ENCODE measurements around the gene PRPF6. TPM values are rescaled to one million over a fixed set of nuclear protein-coding genes. Genes with fewer than 3 reads are reported as not detected.

PRPF6 gene
- total and polyA plus RNA-seq, 2 of the 13 experiments (the other 11 are each of a cell fraction or from before 2014, with no cell fraction given), result 63.7 to 101 TPM

DNA sequence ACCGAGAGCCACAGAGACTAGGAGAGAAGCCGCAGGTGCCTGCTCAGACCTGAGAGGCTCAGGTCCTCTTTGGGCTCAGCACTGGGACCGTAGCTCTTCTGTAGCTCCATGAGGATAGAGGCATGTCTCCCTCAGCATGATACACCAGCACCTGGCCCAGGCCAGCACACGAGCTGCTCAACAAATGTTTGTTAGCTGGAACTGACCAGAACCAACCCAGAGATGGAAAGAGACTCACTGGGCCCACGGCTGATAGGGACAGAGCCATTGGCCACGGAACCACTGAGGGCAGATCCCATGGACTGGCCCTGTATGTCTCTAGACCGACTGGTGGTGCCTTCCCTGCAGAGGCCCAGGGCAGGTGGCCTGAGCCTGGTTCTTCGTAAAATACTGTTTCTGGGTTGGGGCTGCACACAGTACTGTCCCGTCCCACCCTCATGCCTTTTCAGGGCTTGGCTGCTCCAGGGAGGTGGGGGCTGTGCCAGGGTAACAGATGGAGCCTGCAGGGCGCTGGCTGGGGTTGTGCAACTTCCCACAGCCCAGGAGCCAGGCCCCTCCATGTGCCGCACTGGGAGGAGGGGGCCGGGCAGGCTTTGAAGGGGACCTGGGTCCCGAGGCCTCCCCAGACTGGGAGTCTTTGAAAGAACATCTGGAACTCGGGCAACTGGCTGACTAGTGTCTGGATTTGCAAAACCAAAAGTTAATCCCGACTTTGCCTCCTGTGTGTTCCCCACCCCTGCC lies 60.3 kb downstream of the PRPF6 start (continued):
- TF ChIP-seq, protein P1, sequence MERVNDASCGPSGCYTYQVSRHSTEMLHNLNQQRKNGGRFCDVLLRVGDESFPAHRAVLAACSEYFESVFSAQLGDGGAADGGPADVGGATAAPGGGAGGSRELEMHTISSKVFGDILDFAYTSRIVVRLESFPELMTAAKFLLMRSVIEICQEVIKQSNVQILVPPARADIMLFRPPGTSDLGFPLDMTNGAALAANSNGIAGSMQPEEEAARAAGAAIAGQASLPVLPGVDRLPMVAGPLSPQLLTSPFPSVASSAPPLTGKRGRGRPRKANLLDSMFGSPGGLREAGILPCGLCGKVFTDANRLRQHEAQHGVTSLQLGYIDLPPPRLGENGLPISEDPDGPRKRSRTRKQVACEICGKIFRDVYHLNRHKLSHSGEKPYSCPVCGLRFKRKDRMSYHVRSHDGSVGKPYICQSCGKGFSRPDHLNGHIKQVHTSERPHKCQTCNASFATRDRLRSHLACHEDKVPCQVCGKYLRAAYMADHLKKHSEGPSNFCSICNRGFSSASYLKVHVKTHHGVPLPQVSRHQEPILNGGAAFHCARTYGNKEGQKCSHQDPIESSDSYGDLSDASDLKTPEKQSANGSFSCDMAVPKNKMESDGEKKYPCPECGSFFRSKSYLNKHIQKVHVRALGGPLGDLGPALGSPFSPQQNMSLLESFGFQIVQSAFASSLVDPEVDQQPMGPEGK (CRISPR knock-in tag; IDR thresholded peaks at IDR 0.05), result peak; percentile 99
- TF ChIP-seq TAF15 (IDR thresholded peaks at IDR 0.05; ENCODE audit: low read depth, low read length, poor library complexity, severe bottlenecking) (peak; percentile 85), REPIN1 (CRISPR knock-in tag; IDR thresholded peaks at IDR 0.05; ENCODE audit: borderline replicate concordance, low read depth) (peak; percentile 44; the same call in 1 of the 2 replicates), CC2D1A (CRISPR knock-in tag; IDR thresholded peaks at IDR 0.05) (peak; percentile 55; the same call in 1 of the 2 replicates), ZSCAN29 (CRISPR knock-in tag; conservative IDR thresholded peaks at IDR 0.05) (peak; percentile 73; the same call in 1 of the 2 replicates), ZNF251 (CRISPR knock-in tag; IDR thresholded peaks at IDR 0.05) (0 out of 2 replicates have a peak, but pooled peaks have one; percentile 75), PCBP1 (IDR thresholded peaks at IDR 0.05; ENCODE audit: borderline replicate concordance, low read depth, low read length) (peak; percentile 10; the same call in 1 of the 2 replicates), ZSCAN25 (CRISPR knock-in tag; IDR thresholded peaks at IDR 0.05) (peak; percentile 35; the same call in 1 of the 2 replicates), ISL2 (CRISPR knock-in tag; IDR thresholded peaks at IDR 0.05) (peak; percentile 45), KDM4B (CRISPR knock-in tag; IDR thresholded peaks at IDR 0.05) (peak; percentile 68; the same call in 1 of the 2 replicates), HNF4G (IDR thresholded peaks at IDR 0.05; ENCODE audit: borderline replicate concordance, low read depth, low read length) (0 out of 2 replicates have a peak, but pooled peaks have one; percentile 33), HNF4G (CRISPR knock-in tag; IDR thresholded peaks at IDR 0.05; ENCODE audit: borderline replicate concordance, low read depth) (no peak), BRD4 (CRISPR knock-in tag; IDR thresholded peaks at IDR 0.05) (no peak; the same call in 1 of the 2 replicates), MAF1 (CRISPR knock-in tag; IDR thresholded peaks at IDR 0.05; ENCODE audit: borderline replicate concordance) (peak; percentile 15; the same call in 1 of the 2 replicates)
- TF ChIP-seq, protein P2, sequence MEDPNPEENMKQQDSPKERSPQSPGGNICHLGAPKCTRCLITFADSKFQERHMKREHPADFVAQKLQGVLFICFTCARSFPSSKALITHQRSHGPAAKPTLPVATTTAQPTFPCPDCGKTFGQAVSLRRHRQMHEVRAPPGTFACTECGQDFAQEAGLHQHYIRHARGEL (CRISPR knock-in tag; IDR thresholded peaks at IDR 0.05), result 0 out of 2 replicates have a peak, but pooled peaks have one; percentile 18
- TF ChIP-seq, protein P3, sequence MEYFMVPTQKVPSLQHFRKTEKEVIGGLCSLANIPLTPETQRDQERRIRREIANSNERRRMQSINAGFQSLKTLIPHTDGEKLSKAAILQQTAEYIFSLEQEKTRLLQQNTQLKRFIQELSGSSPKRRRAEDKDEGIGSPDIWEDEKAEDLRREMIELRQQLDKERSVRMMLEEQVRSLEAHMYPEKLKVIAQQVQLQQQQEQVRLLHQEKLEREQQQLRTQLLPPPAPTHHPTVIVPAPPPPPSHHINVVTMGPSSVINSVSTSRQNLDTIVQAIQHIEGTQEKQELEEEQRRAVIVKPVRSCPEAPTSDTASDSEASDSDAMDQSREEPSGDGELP (IDR thresholded peaks at IDR 0.05; ENCODE audit: borderline replicate concordance, low read depth), result peak; percentile 81; the same call in 1 of the 2 replicates
- TF ChIP-seq, protein P4, sequence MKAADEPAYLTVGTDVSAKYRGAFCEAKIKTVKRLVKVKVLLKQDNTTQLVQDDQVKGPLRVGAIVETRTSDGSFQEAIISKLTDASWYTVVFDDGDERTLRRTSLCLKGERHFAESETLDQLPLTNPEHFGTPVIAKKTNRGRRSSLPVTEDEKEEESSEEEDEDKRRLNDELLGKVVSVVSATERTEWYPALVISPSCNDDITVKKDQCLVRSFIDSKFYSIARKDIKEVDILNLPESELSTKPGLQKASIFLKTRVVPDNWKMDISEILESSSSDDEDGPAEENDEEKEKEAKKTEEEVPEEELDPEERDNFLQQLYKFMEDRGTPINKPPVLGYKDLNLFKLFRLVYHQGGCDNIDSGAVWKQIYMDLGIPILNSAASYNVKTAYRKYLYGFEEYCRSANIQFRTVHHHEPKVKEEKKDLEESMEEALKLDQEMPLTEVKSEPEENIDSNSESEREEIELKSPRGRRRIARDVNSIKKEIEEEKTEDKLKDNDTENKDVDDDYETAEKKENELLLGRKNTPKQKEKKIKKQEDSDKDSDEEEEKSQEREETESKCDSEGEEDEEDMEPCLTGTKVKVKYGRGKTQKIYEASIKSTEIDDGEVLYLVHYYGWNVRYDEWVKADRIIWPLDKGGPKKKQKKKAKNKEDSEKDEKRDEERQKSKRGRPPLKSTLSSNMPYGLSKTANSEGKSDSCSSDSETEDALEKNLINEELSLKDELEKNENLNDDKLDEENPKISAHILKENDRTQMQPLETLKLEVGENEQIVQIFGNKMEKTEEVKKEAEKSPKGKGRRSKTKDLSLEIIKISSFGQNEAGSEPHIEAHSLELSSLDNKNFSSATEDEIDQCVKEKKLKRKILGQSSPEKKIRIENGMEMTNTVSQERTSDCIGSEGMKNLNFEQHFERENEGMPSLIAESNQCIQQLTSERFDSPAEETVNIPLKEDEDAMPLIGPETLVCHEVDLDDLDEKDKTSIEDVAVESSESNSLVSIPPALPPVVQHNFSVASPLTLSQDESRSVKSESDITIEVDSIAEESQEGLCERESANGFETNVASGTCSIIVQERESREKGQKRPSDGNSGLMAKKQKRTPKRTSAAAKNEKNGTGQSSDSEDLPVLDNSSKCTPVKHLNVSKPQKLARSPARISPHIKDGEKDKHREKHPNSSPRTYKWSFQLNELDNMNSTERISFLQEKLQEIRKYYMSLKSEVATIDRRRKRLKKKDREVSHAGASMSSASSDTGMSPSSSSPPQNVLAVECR (CRISPR knock-in tag; IDR thresholded peaks at IDR 0.05; ENCODE audit: borderline replicate concordance), result peak; percentile 51; the same call in 1 of the 2 replicates
- TF ChIP-seq, protein P5, sequence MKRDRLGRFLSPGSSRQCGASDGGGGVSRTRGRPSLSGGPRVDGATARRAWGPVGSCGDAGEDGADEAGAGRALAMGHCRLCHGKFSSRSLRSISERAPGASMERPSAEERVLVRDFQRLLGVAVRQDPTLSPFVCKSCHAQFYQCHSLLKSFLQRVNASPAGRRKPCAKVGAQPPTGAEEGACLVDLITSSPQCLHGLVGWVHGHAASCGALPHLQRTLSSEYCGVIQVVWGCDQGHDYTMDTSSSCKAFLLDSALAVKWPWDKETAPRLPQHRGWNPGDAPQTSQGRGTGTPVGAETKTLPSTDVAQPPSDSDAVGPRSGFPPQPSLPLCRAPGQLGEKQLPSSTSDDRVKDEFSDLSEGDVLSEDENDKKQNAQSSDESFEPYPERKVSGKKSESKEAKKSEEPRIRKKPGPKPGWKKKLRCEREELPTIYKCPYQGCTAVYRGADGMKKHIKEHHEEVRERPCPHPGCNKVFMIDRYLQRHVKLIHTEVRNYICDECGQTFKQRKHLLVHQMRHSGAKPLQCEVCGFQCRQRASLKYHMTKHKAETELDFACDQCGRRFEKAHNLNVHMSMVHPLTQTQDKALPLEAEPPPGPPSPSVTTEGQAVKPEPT (CRISPR knock-in tag; IDR thresholded peaks at IDR 0.05; ENCODE audit: low read depth), result 0 out of 2 replicates have a peak, but pooled peaks have one; percentile 27

Data from HepG2 (cell line).